Stimulated activated CD4-positive, alpha-beta T cell treated with anti-CD3 and anti-CD28 coated beads, Interleukin-4, amount 100 ng/mL, for 24 hours (primary cell): ENCODE results near the gene PXDC1.

Experiments
- DNase-seq: peaks from one replicate; pipeline ENCODE4 v3.0.0-alpha.2; 2020

The PXDC1 gene, protein sequence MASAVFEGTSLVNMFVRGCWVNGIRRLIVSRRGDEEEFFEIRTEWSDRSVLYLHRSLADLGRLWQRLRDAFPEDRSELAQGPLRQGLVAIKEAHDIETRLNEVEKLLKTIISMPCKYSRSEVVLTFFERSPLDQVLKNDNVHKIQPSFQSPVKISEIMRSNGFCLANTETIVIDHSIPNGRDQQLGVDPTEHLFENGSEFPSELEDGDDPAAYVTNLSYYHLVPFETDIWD

DNA sequence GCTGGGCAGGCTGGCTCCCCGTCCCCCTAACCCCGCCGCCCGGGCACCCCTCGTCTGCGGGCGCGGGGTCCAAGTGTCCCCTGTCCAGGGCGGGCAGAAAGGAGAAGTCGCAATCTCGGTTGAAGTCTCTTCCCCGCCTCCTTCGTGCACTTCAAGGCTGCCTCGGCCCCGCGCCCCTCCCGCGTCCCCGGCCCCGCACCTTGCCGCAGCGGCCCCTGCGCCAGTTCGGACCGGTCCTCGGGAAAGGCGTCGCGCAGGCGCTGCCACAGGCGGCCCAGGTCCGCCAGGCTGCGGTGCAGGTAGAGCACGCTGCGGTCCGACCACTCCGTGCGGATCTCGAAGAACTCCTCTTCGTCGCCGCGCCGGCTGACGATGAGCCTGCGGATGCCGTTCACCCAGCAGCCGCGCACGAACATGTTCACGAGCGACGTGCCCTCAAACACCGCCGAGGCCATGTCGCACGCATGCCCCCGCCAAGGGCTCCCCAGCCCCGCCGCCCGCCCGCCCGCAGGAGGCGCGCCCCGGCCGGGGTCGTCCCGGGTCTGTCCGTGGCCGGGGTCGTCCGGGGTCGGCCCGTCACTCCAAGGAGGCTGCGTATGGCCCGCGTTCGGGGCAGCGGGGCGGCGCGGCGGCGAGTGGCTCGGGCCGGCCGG, at the start of gene PXDC1:
PXDC1 (minus strand) TSS at position 637 of the 653 bp plus-strand sequence; CDS start at position 455, 182 bp downstream.
- DNase-seq: peak; percentile 17

DNA sequence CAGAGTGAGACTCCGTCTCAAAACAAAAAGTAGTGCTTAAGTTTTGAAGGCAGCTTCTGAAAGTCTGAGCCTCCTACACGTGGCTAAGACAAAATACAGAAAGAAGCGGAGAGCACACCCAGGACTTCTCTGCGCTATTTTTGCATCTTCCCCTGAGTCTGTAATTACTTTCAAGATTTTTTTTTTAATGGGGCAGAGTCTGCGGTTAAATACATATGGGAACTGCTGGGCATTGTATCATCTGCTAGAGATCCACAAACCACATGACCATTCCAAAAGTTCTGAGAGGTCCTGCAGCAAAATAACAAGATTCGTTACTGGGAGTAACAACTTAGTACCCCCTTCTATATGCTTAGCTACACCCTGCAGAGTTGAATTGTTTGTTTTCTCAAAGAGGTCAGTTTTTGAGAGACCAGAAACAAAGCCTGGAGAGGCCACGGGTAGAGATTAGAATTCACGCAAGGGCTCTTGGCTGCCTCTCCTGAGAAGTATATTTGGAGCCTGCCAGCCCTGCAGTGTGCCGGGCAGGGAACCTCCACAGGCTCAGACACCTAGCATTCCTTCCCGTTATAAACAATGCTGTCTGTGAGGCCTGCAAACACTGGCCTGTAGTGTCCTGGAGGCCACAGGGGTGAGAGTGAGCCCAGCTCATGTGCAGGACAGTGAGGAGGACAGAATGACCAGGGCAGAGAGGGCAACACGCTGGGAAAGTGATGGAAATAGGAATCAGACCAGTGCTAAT, 49.5 kb upstream of the PXDC1 start:
- DNase-seq: no peak

DNA sequence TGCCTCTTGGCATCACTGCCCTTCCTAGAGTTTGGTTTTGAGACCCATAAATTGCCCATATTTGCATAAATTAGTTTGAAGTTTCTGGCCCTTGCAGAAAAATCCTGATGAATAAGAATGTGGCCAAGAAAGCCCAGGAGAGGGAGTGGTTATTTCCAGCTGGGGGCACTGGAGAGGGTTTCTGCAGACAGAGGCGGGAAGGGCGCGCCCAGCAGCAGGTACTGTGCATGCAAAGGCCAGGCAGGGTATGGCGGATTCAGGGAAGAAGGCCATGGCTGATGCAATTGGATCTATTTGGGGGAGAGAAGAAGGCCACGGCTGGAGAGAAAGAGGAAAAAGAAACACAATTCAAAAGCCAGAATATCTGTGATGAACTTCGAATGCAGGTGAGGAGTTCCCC, 48.2 kb upstream of the PXDC1 start:
- DNase-seq: no peak

DNA sequence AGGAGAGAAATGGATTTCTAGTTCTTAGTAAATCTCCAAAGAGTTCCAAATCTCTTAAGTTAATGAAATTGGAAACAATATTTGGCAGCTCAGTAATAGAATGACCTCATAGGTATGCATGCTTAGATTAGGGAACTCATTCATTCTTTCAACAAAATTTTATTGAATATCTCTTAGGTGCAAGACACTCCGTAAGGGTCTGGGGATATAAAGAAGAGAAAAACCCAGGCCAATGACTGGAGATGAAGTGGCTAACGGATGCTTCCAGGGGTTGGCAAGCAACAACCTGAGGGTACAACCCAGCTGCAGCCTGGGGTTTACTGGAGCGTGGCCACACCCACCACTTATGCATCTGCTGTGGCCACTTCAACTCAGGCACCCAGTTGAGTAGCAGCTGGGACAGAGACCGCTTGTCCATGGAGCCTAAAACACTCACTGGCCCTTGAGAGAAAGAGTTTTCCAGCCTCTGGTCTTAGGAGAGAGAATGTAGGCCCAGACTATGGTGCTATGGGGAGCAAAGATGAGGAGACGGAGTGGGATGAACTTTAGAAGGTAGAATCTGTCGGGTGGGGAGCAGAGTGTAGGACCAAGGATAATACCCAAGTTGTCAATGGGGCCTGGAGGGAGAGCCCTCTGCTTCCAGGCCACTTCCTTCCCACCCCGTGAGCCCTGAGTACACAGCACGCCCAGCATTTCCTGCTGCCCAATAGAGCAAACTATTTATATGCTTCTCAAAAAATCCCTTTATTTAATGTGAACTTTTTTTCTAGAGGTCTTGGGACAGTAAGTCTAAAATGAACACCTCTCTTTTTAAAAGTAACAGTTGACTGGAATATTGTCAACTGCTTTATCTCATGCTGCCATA, 46.8 kb upstream of the PXDC1 start:
- no peak for DNase-seq

DNA sequence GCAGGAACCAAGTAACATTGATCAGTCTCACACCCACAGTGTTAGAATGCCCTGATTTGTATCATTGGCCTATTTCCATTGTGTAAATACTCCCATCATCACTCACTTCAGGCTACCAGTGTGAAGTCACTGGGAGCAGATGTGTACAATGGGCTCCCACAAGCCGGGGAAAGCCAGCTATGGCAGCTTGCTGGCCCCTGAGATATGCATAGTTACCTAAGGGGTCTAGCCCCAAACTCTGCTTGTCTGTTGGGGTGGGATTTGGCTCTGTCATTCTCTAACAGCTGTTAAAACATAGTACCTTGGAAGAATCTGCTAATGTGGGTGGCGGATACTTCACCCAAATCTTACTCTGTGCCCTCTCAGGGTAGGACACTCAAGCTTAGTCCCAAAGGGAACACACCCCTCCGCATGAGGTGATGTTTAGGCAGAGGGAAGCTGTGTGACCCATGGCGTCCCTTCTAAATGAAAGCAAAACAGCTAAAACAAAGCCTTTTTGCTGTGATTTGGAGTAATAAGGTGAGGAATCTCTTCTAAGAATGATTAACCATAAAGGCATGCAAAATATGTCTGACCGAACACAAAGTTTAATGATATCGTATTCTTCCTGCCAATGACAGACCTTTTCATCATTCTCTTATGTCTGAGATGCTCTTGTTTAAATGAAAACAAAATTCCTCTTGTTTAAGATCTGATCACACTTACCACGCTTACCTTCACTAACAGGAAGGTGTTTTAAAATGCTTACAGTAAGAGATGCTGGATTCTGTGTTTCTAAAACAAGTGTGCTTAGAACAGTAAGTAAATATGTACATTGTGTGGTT, 45.9 kb upstream of the PXDC1 start:
- DNase-seq: no peak

DNA sequence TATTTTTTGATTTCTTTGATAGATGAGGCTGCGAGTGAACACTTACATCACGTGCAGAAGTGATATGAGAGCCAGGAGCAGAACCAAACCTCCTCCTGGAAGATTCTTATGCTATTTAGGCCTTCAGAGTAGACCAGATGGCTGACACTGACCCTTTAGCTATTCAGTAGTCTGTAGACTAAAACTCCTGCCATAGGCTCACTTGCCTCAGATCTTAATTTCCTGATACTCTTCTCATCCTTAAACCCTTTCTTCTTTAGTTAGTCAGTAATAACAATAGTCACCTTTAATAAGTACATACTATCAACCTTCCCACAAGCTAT, 45.2 kb upstream of the PXDC1 start:
- no peak for DNase-seq

DNA sequence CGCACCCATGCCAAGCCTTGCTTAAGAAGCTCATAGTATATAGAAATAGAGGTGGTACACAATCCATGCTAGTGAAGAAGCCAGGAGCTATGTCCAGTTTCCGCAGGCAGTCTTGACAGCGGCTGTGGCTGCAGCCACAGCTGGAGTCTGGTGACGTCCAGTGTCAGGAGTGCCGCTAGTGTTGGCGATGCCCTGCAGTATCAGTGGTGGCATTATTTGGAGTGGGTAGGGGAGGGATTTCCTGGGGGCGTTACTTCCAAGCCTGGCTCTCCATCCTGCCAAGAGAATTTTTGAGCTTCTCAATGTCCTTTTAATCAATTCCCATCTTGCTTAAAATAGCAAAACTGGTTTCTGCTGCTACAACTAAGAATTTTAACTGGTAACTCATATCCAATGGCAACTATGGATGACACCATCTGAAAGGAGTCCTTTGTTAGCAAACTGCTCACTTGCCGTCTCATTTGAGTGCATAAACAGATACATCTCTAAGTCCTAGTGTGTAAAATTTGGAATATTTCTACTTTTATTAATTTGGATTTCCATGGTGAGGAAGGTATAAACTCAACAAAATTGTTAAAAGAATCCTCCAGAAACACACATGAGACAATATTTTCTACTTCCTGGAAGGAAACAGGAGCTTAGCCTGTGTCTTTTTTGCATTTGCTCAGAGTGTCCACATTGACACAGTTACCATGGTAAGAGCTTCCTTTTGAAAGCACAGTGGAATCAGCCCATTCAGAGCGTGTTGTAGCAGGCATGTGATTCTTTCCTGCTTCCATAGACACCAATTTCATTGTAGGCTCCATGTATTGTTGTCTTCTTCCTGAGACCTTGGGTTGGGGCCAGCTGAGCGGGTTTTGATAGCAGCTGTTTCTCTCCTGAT, 44.6 kb upstream of the PXDC1 start:
- no peak for DNase-seq

DNA sequence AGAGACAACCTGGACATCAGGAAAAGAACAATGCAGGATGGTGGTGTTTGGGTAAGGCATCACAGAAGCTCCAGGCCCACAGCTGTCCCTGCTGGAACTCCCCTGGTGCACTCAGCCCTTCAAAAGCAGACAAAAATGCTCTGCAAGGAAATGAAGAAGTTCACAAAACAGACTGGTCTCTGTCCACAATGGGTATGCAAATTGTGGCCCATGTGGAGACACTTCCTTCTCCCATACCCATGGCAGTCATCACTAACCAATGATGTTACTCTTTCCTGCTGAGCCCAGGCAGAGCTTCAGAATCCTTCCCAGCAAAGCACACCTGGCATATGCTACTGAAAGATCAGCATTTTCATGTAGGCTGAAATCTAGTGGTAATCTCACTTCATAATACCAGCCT, 42.6 kb upstream of the PXDC1 start:
- no peak for DNase-seq

DNA sequence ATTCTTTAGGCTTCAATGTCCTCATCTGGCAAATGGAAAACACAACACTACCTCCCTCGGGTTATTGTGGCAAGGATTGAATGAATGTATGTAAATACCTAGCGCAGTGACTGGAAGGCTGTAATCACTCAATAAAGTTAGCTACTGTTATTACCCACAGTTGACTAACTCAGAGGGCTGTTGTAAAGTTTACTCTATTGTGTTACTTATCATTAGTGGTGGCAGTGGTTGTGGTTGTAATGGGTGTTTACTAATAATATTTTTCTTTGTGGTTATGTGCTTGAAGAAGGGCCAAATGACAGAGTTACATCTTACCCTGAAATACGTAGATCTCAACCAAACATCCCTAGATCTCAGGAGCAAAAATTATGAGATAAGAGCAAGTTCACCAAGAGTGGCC, 42.0 kb upstream of the PXDC1 start:
- no peak for DNase-seq

DNA sequence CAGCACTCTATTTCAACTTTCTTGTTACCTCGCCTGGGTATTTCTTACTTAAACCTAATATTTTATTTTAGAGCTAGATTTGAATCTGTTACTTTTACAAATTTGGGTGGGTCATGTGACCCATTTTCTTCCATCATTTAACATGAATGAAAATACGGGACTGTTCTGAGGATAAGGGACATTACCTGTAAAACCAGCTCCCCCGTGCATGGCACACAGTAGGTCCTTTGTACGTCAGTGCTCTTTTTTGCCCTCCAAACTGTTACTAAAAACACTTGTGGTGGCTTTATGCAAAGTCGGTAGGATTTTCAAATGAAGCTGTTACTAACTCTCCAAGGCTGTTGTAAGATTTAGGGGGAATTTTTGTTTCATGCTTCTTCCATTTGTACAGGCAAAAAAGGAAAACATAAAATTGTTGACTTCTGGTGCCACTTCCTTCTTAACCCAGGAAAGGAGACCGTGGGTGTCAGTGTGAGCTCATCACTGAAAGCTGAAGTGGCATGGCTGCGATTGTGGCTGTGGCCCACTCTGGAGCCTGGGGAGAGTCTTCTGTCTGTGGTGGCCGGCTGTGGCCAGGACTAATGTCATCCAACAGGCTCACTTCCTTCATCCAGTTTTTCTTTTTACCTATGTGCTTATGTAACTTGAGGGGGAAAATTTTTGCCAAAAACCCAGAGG, 40.2 kb upstream of the PXDC1 start:
- no peak for DNase-seq

DNA sequence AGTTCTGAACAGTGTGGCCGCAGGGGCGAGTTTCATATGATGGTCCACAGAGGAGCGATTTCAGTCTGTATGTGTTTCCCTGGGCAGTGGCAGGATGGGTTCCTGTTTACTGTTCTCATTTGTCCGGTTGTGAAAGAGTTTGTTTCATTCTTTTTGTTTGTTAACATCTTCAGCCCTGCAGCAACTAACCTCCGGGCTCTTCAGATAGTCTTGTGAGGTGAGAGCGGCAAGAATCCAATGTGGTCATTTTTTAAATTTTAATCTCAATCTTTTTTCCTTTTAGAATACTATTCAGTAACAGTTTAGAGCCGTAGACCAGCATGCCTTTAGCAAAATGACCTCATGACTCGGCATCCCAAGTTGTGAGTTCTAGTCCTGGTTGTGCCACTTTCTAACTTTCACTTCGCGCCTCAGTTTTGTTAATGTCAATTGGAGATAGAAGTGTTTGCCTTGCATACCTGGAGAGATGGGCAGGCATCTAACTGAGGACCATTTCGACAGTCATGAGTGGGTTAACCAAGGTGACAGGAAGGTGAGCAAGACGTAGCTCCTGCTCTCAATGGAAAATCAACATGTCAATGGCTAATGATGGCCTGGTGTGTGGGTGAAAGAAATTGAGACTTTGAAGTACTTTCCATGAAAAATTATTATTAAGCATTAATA, 38.5 kb upstream of the PXDC1 start:
- no peak for DNase-seq

DNA sequence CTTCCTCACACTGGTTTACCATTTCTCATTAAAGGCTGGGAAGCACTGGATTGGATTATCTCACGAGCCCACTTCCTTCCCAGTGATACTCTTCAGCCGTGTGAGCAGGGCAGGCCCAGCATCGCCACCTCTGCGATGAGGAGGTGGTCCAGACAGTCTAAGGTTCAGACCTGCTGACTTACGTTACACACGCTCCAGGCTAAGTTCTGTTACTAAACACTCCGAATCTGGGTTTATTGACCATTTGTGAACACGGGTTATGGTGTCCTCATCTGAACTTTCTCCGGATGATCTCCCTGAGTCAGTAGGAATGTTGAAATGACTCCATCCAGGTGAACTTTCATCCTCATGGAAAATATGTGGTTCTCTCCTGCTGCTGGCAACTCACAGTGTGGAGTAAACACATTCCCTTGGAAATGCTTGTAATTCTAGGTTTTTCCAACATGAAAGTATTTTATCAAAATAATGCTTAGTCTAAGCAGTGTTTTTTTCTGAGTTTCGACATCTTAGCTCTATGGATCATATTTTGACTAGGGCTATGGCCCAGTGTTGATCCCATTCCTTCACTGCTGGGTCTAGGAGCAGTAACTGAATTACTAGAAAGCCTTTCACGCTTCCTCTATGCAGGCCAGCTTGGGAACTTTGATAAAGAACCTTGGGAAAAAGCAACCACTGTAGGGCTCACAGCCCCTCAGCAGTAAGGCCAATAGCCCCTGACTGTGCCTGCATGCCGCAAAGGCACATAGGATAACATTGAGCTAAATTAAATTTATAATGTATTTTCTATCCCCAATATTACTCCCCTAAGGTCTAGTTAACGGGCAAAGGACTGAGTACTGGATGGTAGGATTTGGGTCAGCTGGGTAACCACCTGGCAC, 37.7 kb upstream of the PXDC1 start:
- DNase-seq: no peak

DNA sequence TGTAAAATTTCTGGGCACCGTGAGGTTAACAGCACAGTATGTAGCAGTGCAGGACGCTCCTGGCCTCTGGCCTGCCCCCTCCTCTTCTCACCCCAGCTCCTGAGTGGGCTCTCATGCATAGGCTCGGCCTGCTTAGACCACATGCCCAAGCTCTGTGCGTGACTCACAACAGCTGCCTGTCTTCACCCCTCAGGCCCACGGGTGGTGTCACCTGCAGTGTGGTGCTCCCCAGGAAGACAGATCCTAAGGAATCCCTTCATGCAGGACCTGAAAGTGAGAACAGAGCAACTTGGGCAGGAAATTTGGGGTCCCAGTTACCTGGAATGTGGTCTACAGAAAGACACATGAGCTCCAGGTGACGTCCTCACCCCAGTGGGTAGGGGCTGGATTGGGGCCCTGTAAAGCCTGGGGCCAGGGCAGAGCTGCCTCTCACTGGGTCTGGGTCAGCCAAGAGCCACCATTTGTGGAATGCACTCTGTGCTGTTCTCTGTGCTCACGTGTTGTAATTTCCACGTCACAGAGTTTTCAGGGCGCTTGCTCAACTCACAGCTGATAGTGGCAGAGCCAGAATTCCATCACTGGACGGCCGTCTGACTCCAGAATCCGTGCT, 37.0 kb upstream of the PXDC1 start:
- no peak for DNase-seq

DNA sequence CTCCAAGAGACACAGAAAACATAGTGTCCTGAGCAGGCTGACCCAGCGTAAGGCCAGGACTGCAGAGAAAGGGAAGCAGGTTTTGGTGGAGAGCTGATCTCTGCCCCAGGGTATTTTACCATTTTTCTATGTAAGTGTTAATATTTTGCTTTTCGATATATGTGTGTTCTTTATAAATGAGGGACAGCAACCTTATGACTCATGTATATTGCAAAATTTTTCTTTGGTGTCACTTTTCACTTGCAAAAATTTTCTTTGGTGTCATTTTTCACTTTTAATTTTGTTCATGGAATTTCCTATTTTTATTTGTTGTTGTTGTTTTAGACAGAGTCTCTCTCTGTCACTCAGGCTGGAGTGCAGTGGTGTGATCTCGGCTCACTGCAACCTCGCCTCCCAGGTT, 34.6 kb upstream of the PXDC1 start:
- no peak for DNase-seq

DNA sequence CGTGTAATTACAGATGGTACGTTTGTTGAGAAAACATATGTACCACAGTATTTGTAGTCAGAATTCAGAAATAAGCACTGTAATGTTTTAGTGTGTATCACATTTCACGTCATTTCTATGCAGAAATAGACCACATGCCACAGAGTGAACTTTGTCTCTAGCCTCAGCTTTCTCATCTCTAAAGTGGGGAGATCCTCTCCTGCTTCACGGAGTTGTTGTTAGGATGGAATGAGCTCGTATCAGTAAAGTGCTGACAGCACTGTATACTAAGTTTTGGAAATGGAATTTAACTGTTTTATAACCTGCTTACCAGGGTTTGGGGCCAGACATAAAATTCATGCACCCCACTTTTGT, 34.2 kb upstream of the PXDC1 start:
- no peak for DNase-seq

DNA sequence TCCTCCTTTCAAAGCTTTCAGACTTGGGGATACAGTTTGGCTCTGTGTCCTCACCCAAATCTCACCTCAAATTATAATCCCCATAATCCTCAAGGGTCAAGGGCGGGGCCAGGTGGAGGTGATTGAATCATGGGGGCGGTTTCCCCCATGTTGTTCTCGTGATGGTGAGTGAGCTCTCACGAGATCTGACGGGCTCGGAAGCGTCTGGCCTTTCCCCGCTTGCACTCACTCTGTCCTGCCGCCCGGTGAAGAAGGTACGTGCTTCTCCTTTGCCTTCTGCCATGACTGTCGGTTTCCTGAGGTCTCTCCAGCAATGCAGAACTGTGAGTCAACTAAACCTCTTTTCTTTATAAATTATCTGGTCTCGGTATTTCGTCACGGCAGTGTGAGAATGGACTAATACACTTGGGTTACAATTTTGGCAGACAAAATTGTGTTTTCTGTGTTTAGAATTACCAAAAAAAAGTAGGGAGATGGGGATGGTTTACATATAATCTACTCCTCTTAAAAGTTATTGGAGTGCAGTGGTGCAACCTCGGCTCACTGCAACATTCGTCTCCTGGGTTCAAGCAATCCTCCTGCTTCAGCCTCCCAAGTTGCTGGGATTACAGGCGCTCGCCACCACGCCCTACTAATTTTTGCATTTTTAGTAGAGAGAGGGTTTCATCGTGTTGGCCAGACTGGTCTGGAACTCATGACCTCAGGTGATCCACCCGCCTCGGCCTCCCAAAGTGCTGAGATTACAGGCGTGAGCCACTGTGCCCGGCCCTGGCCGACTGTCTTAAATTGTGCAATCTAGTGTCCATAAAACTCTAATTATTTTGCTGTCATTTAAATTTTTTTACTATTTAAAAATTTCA, 33.6 kb upstream of the PXDC1 start:
- DNase-seq: no peak

DNA sequence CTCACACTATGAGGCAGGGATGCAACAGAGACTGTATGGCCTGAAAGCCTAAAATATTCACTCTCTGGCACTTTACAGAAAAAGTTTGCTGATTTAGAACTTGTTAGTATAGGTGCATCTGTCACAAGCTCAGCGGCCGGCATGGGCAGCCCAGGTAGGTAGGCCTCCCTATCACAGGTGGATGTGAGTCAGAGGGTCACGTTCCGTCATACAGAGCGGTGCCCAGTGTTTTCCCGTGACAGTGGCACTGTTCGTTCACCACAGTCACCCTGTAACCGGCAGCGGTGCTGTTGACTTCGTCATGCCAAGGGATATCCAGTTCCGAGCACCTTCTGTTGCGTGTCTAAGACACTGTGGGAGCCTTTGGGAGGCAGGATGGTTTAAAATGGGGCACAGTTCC, 32.9 kb upstream of the PXDC1 start:
- no peak for DNase-seq
